ENCODE measurements around the gene TENM3.

The TENM3 gene

GRCh38 chr4:182741054-182741453 lies 497.9 kb downstream of the TENM3 start:
- TF ChIP-seq CTCF (IDR thresholded peaks at IDR 0.05; ENCODE audit: control extremely low read depth, extremely low read depth, low read depth, missing control alignments): no peak
- POLR2A ChIA-PET: no interaction called here
- no peak for DNase-seq (ENCODE audit: extremely low spot score)
- CTCF ChIA-PET: interaction anchor here (1.0 kb wide), 1 partner anchor 19 kb away, joined by 3 read pairs; no protein-coding TSS in a partner anchor

- ChIA-PET POLR2A (no interaction called here), CTCF (no interaction called here)
- TF ChIP-seq CTCF (IDR thresholded peaks at IDR 0.05; ENCODE audit: control extremely low read depth, extremely low read depth, low read depth, missing control alignments): no peak
- no peak for DNase-seq (ENCODE audit: extremely low spot score)
Measured at GRCh38 chr4:182741914-182742313, 498.7 kb downstream of the TENM3 start.

- ChIA-PET POLR2A (no interaction called here), CTCF (interaction anchor here (1.0 kb wide), 1 partner anchor 10 kb away, joined by 3 read pairs; no protein-coding TSS in a partner anchor)
- no peak for TF ChIP-seq CTCF (IDR thresholded peaks at IDR 0.05; ENCODE audit: control extremely low read depth, extremely low read depth, low read depth, missing control alignments)
- no peak for DNase-seq (ENCODE audit: extremely low spot score)
Measured at GRCh38 chr4:182743815-182744214, 500.6 kb downstream of the TENM3 start.

- no peak for TF ChIP-seq CTCF (IDR thresholded peaks at IDR 0.05; ENCODE audit: control extremely low read depth, extremely low read depth, low read depth, missing control alignments)
- POLR2A ChIA-PET: no interaction called here
- no peak for DNase-seq (ENCODE audit: extremely low spot score)
- CTCF ChIA-PET: interaction anchor here (0.8 to 1.5 kb wide), 4 partner anchors 9 to 180 kb away, joined by 3 to 4 read pairs (median 4); no protein-coding TSS in a partner anchor
Measured at GRCh38 chr4:182745237-182745636, 502.0 kb downstream of the TENM3 start.

- TF ChIP-seq CTCF (IDR thresholded peaks at IDR 0.05; ENCODE audit: control extremely low read depth, extremely low read depth, low read depth, missing control alignments): no peak
- ChIA-PET CTCF (interaction anchor here (0.9 to 1.0 kb wide), 3 partner anchors 11 to 46 kb away, joined by 3 read pairs; no protein-coding TSS in a partner anchor), POLR2A (no interaction called here)
- no peak for DNase-seq (ENCODE audit: extremely low spot score)
Measured at GRCh38 chr4:182746876-182747275, 503.7 kb downstream of the TENM3 start.

- no peak for TF ChIP-seq CTCF (IDR thresholded peaks at IDR 0.05; ENCODE audit: control extremely low read depth, extremely low read depth, low read depth, missing control alignments)
- no peak for DNase-seq (ENCODE audit: extremely low spot score)
- ChIA-PET CTCF (no interaction called here), POLR2A (no interaction called here)
Measured at GRCh38 chr4:182748283-182748682, 505.1 kb downstream of the TENM3 start.

GRCh38 chr4:182748949-182749348 lies 505.7 kb downstream of the TENM3 start:
- ChIA-PET CTCF (no interaction called here), POLR2A (no interaction called here)
- no peak for TF ChIP-seq CTCF (IDR thresholded peaks at IDR 0.05; ENCODE audit: control extremely low read depth, extremely low read depth, low read depth, missing control alignments)
- DNase-seq (ENCODE audit: extremely low spot score): no peak

Data from GM10248 (cell line).